ENCODE data around the gene CTH. TPM values are rescaled to one million over a fixed set of nuclear protein-coding genes. Genes with fewer than 3 reads are reported as not detected.

Gene CTH
- total RNA-seq, 1 experiment from 2014 or later = 13.2 TPM

DNA sequence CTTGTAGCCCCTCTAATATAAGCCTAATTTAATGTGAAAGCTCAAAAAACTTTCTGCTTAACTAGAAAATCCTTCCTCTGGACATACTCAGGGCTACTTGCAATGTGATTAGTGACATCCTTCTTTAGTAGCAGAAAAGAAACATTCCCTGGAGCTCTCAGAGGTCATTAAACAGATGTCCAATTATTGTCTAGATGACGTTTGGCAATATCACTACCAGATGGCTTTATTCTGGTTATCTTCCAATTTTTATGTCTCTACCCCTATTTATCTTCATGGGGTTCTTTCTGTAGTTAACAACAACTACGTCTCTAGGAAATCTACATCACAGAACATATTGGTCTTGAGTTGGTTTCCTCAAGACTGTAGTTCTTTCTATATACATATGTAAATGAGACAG lies 44.2 kb downstream of the CTH start:
- no peaks in the 10 kb centered on the region for H4K20me1 ChIP-seq (ENCODE audit: low read length)
- no peaks in the 10 kb centered on the region for H3K36me3 ChIP-seq (ENCODE audit: low read depth, low read length)
- no peaks in the 10 kb centered on the region for H3K27me3 ChIP-seq (ENCODE audit: low read length)
- no peaks in the 10 kb centered on the region for H3K9me3 ChIP-seq (ENCODE audit: low read length)
- no peaks in the 10 kb centered on the region for H3F3A ChIP-seq (ENCODE audit: low read length, unreplicated experiment)
- intact Hi-C loops (cut with micrococcal nuclease) = no loop called here
- no peak overlapping the region for H3K27ac ChIP-seq (ENCODE audit: low read length)
- no peak overlapping the region for H3K4me2 ChIP-seq (ENCODE audit: low read length)
- DNase-seq = no peak
- no peaks in the 10 kb centered on the region for H3K79me2 ChIP-seq (ENCODE audit: low read length)
- no peak for ATAC-seq
- no peaks in the 10 kb centered on the region for H3K9me2 ChIP-seq (replicated peaks; ENCODE audit: low read length)
- H3K4me3 ChIP-seq (ENCODE audit: low read length) = no peak overlapping the region
- ChIA-PET CTCF (no interaction called here), POLR2A (ENCODE audit: unreplicated experiment) (no interaction called here)
- TF ChIP-seq EZH2phosphoT487 (IDR thresholded peaks at IDR 0.05; ENCODE audit: borderline replicate concordance, low read length) (no peak), CTCF (conservative IDR thresholded peaks at IDR 0.05; ENCODE audit: low read depth, low read length) (no peak), EZH2 (IDR thresholded peaks at IDR 0.05; ENCODE audit: low read length, unreplicated experiment) (no peak)
- H3K4me1 ChIP-seq (ENCODE audit: insufficient read depth, low read length) = no peaks in the 10 kb centered on the region
- H3K9ac ChIP-seq (ENCODE audit: low read length) = no peak overlapping the region
- no peak overlapping the region for H2AFZ ChIP-seq (ENCODE audit: low read length)
- BruUV-seq (replicated peaks) = no TSS peak

DNA sequence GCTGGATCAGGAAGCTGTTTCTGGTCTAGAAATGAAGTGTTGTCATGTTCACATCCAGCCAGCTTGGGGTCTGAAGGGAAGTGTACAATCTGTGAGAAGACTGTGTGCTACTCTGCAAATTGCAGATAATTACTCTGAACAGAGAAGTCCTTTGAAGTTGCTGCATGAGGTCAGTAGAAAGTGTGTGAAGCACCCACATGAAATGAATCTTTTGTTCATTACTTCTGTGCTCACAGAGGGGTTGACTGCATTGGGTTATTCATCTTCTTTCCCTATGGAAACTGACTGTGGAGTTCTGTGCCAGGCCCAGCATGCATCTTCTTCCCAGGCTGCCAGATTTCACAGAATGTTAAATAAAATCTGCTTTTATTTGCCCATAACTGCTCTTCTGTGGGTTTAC lies 47.1 kb downstream of the CTH start:
- Histone ChIP-seq H3K79me2 (ENCODE audit: low read length) (no peaks in the 10 kb centered on the region), H3K27me3 (ENCODE audit: low read length) (no peaks in the 10 kb centered on the region), H3F3A (ENCODE audit: low read length, unreplicated experiment) (no peaks in the 10 kb centered on the region), H3K36me3 (ENCODE audit: low read depth, low read length) (no peaks in the 10 kb centered on the region), H3K9me3 (ENCODE audit: low read length) (no peaks in the 10 kb centered on the region), H3K27ac (ENCODE audit: low read length) (no peak overlapping the region), H3K9me2 (replicated peaks; ENCODE audit: low read length) (no peaks in the 10 kb centered on the region), H3K4me3 (ENCODE audit: low read length) (no peak overlapping the region), H4K20me1 (ENCODE audit: low read length) (no peaks in the 10 kb centered on the region), H3K9ac (ENCODE audit: low read length) (no peak overlapping the region), H2AFZ (ENCODE audit: low read length) (no peak overlapping the region), H3K4me1 (ENCODE audit: insufficient read depth, low read length) (no peaks in the 10 kb centered on the region), H3K4me2 (ENCODE audit: low read length) (no peak overlapping the region)
- no peak for DNase-seq
- POLR2A ChIA-PET (ENCODE audit: unreplicated experiment) = no interaction called here
- CTCF ChIA-PET = no interaction called here
- no TSS peak for BruUV-seq (replicated peaks)
- TF ChIP-seq CTCF (conservative IDR thresholded peaks at IDR 0.05; ENCODE audit: low read depth, low read length) = no peak
- intact Hi-C loops (cut with micrococcal nuclease) = no loop called here
- no peak for ATAC-seq

DNA sequence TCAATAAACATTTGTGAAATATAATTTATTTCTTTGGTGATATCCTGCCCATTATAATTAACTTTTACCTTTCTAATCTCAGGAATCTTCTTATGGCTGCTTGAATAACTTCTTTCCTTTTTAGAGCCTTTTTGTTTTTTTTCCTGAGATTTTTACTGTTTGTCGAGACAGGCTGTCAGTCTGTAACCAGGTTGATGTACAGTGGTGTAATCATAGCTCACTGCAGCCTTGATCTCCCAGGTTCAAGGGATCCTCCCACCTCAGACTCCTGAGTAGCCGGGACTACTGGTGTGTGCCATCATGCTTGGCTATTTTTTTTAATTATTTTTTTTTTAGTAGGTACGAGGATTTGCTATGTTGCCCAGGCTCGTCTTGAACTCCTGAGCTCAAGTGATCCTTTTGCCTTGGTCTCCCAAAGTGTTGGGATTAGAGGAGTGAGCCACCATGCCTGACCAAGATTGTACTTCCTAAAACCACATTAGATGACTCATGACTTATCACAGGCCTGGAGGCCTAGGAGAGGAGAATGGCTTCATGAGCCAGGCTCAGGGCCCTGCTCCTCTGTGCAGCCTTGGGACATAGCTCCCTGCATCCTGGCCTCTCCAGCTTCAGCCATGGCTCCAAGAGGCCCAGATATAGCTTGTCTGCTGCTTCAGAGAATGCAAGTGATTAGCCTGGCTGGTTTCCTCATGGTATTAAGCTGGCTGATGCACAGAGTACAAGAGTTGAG lies 48.6 kb downstream of the CTH start:
- DNase-seq = peak; percentile 40
- no peaks in the 10 kb centered on the region for H3K9me2 ChIP-seq (replicated peaks; ENCODE audit: low read length)

More for the DNA sequence above, 48.6 kb downstream of the CTH start:
- Histone ChIP-seq H3K4me2 (ENCODE audit: low read length) (no peak overlapping the region), H2AFZ (ENCODE audit: low read length) (no peak overlapping the region), H4K20me1 (ENCODE audit: low read length) (no peaks in the 10 kb centered on the region), H3K4me1 (ENCODE audit: insufficient read depth, low read length) (no peaks in the 10 kb centered on the region), H3K9ac (ENCODE audit: low read length) (no peak overlapping the region), H3K27me3 (ENCODE audit: low read length) (no peaks in the 10 kb centered on the region), H3K36me3 (ENCODE audit: low read depth, low read length) (no peaks in the 10 kb centered on the region), H3K4me3 (ENCODE audit: low read length) (no peak overlapping the region), H3K79me2 (ENCODE audit: low read length) (no peaks in the 10 kb centered on the region), H3K9me3 (ENCODE audit: low read length) (no peaks in the 10 kb centered on the region), H3F3A (ENCODE audit: low read length, unreplicated experiment) (no peaks in the 10 kb centered on the region), H3K27ac (ENCODE audit: low read length) (no peak overlapping the region)
- ChIA-PET CTCF (no interaction called here), POLR2A (ENCODE audit: unreplicated experiment) (no interaction called here)
- peak; percentile 75 for ATAC-seq
- intact Hi-C loops (cut with micrococcal nuclease) = no loop called here
- TF ChIP-seq EZH2 (IDR thresholded peaks at IDR 0.05; ENCODE audit: low read length, unreplicated experiment) = no peak
- no peak for TF ChIP-seq CTCF (conservative IDR thresholded peaks at IDR 0.05; ENCODE audit: low read depth, low read length)
- TF ChIP-seq EZH2phosphoT487 (IDR thresholded peaks at IDR 0.05; ENCODE audit: borderline replicate concordance, low read length) = no peak
- no TSS peak for BruUV-seq (replicated peaks)

All from PC-3 (cell line).